ENCODE measurements around the gene MRPL37.

- no peak for TF ChIP-seq CTCF (IDR thresholded peaks at IDR 0.05)
- TF ChIP-seq EZH2 (IDR thresholded peaks at IDR 0.05; ENCODE audit: borderline replicate concordance, insufficient read depth, low read depth, low read length, poor library complexity, severe bottlenecking), result no peak
Measured at GRCh38 chr1:54204199-54204598, 4.2 kb downstream of the MRPL37 start.
